GM21390 (cell line): ENCODE data around the gene CALHM6.
A peak's percentile ranks its signal among the peaks of the same experiment; 100 is the strongest.
"Not testable (repeated sequence)": the region's sequence is repeated elsewhere in the genome, so short reads cannot be mapped to it uniquely, and the experiment has no call there.

Source experiments
- ATAC-seq: cut with Tn5 transposase; IDR thresholded peaks from one replicate; pipeline ENCODE4 v1.9.1; 2021; ENCODE audit not compliant: unreplicated experiment

Gene CALHM6

GRCh38 chr6:116472706-116473105 lies 11.5 kb downstream of the CALHM6 start:
- no peak for ATAC-seq

- ATAC-seq: no peak
Observed at GRCh38 chr6:116475141-116475540, 14.0 kb downstream of the CALHM6 start.

GRCh38 chr6:116476002-116476678 lies 15.0 kb downstream of the CALHM6 start:
- ATAC-seq: peak; percentile 100

- ATAC-seq: no peak
Observed at GRCh38 chr6:116482780-116483179, 21.6 kb downstream of the CALHM6 start.

GRCh38 chr6:116483616-116484015 lies 22.4 kb downstream of the CALHM6 start:
- ATAC-seq: no peak

- ATAC-seq: no peak
Observed at GRCh38 chr6:116485559-116486184, 24.5 kb downstream of the CALHM6 start.

- no peak for ATAC-seq
Observed at GRCh38 chr6:116491610-116492330, 30.6 kb downstream of the CALHM6 start.

- ATAC-seq: no peak
Observed at GRCh38 chr6:116492331-116493067, 31.3 kb downstream of the CALHM6 start.

GRCh38 chr6:116495161-116495560 lies 34.0 kb downstream of the CALHM6 start:
- not testable (repeated sequence) for ATAC-seq

GRCh38 chr6:116497113-116497676 lies 36.0 kb downstream of the CALHM6 start:
- no peak for ATAC-seq

GRCh38 chr6:116500969-116501433 lies 39.8 kb downstream of the CALHM6 start:
- no peak for ATAC-seq

- no peak for ATAC-seq
Observed at GRCh38 chr6:116507324-116507723, 46.1 kb downstream of the CALHM6 start.

GRCh38 chr6:116508527-116508926 lies 47.4 kb downstream of the CALHM6 start:
- no peak for ATAC-seq

- ATAC-seq: no peak
Observed at GRCh38 chr6:116511424-116512110, 50.4 kb downstream of the CALHM6 start, which contains the start of gene CALHM5. Gene CALHM5, plus strand, starts transcription at chr6:116511639. Its CDS starts 58 bp downstream, at chr6:116511697.

- peak; percentile 95 for ATAC-seq
Observed at GRCh38 chr6:116512111-116512559, 51.0 kb downstream of the CALHM6 start.

- no peak for ATAC-seq
Observed at GRCh38 chr6:116512734-116513133, 51.6 kb downstream of the CALHM6 start.
